Epithelial cell of prostate (primary cell): ENCODE results near the gene LRRC15.
A peak's percentile ranks its signal among the peaks of the same experiment; 100 is the strongest.

Source experiments
- DNase-seq: peaks from one replicate; pipeline ENCODE4 v3.0.0-alpha.2; 2011; ENCODE audit warnings: low read depth, low spot score
- H3K27ac ChIP-seq: fragments of 450-650 bp; 2 replicates; pipeline ENCODE4 v1.5.1; 2017; ENCODE audit warnings: mild to moderate bottlenecking

LRRC15 gene

GRCh38 chr3:194369522-194370279 lies at the start of gene LRRC15:
Gene LRRC15 (minus strand): TSS chr3:194369743. CDS start chr3:194361043, 8,700 bp downstream.
- DNase-seq, result no peak
- no peak within 1 kb of the TSS for H3K27ac ChIP-seq

DNA sequence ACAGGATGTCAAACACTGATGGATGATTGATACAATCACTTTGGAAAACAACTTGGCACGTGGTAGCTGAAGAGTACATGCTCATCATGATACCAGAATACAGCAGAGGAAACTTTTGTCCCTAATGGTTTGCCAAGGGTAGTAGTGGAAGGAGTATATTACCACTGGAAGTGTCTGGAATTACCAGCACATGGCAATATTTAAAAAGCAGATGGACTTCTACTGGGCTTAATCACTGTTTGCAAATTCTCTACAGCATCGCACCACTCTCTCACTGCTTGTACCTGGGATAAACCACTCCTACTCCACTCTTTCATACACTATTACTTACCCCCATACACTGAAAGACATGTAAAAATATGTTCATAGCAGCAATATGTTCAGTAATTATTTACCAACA lies 49.1 kb upstream of the LRRC15 start:
- DNase-seq, result no peak
- no peak overlapping the region for H3K27ac ChIP-seq

DNA sequence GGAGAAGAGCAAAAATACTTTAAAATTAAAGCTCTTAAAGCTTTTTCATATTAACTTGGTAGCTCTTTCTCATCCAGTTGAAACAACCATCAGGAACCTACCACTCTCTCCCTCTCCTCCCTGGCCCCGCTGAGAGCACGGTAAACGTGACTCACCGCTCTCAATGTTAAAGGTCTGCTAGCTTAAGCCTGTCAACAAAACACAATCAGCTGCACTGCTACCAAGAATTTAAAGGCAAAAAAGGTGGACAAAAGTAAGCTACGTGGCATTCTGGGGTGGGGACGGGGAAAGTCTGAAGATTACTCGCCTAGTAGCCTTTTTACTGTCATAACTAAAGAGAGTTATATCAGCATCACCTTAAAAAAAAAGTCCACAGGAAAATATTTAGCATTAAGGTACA lies 37.9 kb upstream of the LRRC15 start:
- H3K27ac ChIP-seq, result no peak overlapping the region

DNA sequence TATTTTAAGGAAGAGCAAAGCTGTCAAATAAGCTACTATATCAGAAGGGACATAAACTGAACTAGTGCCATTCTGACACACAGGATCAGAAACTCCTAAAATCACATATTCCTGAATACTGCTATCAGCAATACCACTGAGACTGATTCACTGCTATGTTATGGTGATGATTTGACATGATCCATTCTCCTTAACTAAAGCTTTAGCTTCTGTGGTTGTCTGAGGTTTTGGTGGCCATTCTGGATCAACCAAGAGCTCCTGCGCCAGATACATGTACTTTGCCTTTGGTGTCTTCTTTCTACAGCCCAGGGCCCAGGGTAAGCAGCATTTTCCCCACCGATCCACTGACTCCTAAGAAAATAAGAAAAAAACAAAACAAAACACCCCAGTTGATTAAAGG lies 36.2 kb upstream of the LRRC15 start:
- DNase-seq, result no peak
- no peak overlapping the region for H3K27ac ChIP-seq

More for the DNA sequence above, 37.9 kb upstream of the LRRC15 start:
- DNase-seq, result no peak

GRCh38 chr3:194404365-194405140 lies 35.0 kb upstream of the LRRC15 start:
- H3K27ac ChIP-seq, result no peak overlapping the region
- DNase-seq, result no peak

- DNase-seq, result no peak
- H3K27ac ChIP-seq, result no peak overlapping the region
Measured at GRCh38 chr3:194401868-194402329, 32.4 kb upstream of the LRRC15 start.

DNA sequence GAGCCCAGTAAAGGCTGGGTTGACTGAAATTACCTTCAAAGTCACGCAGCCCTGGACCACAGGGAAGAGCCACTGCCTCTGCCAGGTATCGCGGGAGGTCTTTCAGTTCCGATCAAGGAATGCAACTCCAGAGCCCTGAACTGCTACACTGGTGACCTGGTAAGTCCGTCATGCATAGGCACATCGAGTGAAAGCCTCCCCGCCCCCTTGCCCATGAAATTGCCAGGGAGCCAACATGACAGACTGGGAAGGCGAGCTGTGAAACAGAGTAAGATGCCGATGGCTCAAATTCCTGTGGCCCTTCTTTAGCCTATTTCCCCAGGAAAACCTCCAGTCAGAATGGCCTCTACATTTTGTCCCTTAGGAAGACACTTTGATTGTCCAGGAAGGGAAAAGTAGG lies 31.8 kb upstream of the LRRC15 start:
- DNase-seq, result no peak
- no peak overlapping the region for H3K27ac ChIP-seq

- no peak for DNase-seq
- no peak overlapping the region for H3K27ac ChIP-seq
Measured at GRCh38 chr3:194399874-194400411, 30.4 kb upstream of the LRRC15 start.

- H3K27ac ChIP-seq, result no peak within 1 kb of the TSS
- DNase-seq, result no peak
Measured at GRCh38 chr3:194399166-194399565, 29.6 kb upstream of the LRRC15 start, which contains the start of gene GP5. Gene GP5 (minus strand): TSS chr3:194399266. CDS start chr3:194398282, 984 bp downstream.

DNA sequence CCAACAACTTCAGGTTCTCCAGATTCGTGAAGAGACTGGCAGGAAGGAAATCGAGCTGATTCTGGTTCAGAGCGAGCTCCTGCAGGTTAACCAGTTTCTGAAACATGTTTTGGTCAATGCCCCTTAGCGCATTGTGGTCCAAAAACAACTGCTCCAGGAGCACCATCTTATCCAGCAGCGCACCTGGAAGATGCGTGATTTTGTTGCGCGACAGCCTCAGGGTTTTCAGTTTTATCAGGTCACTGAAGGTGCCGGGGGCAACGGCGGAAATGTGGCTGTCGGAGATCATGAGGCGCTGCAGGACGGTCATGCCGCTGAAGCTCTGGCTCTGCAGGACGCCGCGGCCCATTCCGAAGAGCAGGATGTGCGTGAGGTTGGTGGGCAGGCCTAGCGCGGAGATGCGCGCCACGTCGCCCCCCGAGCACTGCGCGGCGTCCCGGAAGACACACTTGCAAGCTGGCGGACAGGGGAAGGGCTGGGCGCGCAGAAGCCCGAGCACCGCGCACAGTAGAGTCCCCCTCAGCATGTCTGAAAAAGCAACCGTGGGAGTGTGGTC lies 28.3 kb upstream of the LRRC15 start:
- H3K27ac ChIP-seq, result no peak overlapping the region
- DNase-seq, result no peak

GRCh38 chr3:194396859-194397756 lies 27.6 kb upstream of the LRRC15 start:
- H3K27ac ChIP-seq, result no peak overlapping the region
- no peak for DNase-seq

DNA sequence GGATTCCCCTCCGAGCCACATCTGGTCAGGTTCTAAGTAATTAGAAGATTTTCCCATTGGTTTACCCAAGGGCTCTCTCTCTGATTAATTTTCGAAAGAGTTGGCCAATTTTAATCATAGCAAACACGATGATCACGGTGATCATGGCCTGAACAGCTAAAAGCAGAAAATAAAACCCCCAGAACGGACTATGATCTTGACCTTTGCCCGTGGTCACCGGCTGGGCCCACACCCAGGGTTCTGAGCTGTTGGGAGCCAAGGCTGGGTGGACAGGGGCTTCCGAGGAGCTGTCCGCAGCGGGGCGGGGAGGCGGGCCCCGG lies 27.0 kb upstream of the LRRC15 start:
- H3K27ac ChIP-seq, result no peak overlapping the region
- no peak for DNase-seq

DNA sequence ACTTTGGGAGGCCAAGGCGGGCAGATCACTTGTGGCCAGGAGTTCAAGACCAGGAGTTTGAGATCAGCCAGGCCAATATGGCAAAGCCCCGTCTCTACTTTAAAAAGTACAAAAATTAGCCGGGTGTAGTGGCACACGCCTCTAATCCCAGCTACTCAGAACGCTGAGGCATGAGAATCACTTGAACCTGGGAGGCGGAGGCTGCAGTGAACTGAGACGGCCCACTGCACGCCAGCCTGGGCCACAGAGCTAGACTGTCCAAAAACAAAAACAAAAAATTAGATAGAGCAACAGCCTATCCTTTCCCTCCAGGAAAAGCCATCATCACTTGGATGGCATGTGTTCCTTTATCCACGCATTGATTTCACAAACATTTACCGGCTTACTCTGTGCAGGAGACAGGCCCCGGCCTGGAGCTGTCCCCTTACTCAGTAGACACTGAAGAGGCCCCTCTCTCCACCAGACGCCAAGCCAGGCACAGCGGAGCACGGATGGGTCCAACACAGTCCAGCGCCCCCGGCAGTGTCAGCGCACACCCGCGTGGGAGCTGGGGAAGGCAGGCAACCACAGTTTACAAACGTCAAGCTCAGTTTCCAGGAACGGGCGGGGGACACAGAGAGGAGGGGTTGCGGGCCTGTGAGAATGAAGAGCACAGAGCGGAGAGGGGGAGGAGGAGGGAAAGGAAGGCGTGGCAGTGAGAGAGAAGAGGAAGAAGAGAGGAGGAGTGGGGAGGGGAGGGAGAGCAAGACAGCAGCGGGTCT lies 26.4 kb upstream of the LRRC15 start:
- DNase-seq, result no peak
- H3K27ac ChIP-seq, result no peak overlapping the region

DNA sequence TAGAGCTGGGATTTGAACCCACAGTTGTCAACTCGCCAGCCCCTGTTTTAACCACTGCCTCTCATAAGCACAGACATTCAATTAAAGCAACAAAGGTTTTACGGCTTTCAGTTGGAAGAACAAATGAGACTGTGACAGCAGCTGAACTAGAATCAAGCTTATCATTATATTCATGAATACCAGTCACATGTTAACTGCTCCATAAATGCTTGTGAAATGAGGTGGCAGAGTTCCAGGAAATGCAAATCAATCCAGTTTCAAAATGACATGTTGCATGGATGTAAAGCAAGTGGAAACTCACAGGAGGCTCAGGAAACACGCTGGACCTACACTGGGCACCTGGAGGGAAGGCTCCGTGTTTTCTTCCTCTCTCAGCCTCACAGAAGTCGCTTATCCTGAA lies 25.7 kb upstream of the LRRC15 start:
- no peak overlapping the region for H3K27ac ChIP-seq
- peak; percentile 18 for DNase-seq

- H3K27ac ChIP-seq, result no peak overlapping the region
- DNase-seq, result no peak
Measured at GRCh38 chr3:194392576-194392975, 23.0 kb upstream of the LRRC15 start.

DNA sequence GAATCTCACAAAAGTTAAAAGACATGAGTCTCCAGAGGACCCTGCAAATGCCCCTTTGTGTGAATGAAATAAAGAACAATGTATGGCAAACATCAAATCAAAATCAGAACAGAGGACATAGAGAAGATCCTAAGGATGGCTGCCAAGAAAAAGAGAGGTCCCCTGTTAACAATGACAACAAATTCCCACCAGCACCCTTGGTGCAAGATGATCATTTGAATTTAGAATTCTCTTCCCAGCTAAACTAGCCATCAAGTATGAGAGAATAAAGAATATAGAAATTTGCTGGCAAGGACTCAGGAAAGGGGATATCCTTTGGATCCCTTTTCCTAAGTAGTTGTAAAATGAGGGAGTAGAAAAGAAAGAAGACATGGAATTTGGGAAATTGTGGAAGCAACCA lies 21.3 kb upstream of the LRRC15 start:
- DNase-seq, result no peak
- no peak overlapping the region for H3K27ac ChIP-seq

DNA sequence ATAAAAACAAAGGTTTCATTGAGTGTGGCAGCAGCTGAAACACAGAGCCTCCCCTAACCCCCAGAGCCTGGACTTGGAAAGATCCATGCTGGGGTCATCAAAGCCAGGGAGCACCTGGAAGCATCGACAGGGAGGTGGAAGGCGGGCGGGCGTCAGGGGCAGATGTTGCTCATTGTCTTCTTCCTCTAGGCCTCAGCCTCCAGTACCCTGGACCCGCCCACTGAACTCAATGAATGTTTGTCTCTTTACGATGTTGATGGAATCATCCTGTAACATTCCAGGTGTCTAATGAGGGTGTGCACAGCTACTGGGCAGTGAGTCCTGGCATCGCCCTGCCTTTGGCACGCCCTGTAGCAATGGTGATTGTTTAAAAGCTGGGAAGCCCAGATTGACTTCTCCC lies 19.7 kb upstream of the LRRC15 start:
- H3K27ac ChIP-seq, result no peak overlapping the region

DNA sequence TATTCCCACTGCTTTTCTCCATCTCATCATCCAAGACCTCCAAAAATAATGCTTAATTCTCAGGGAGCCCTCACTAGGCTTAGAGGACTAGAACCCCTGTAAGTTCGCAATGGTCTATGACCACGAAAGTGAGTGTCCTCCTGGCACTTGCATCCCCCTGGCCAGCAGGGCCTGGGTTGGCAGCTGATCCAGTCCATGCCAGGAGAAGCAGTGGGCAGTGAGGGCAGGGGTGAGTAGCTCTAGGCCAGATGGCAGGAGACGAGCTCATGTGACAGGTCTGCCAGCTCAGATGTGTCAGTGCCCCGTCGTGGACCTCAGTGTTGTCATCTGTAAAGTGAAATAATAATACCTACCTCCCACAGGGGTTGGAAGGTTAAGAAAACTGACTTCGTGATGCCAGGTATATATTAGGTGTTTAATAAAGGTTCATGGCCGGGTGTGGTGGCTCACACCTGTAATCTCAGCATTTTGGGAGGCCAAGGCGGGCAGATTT lies 18.4 kb upstream of the LRRC15 start:
- no peak for DNase-seq
- H3K27ac ChIP-seq, result no peak overlapping the region

More for the DNA sequence above, 19.7 kb upstream of the LRRC15 start:
- no peak for DNase-seq

- H3K27ac ChIP-seq, result no peak overlapping the region
- no peak for DNase-seq
Measured at GRCh38 chr3:194387276-194387675, 17.7 kb upstream of the LRRC15 start.
